ENCODE measurements around the gene KIF17.

Gene KIF17

GRCh38 chr1:20625176-20626097 lies 92.4 kb downstream of the KIF17 start:
- no peaks in the 10 kb centered on the region for H3K27me3 ChIP-seq (ENCODE audit: insufficient read depth, low read length)
- H3K9me3 ChIP-seq (ENCODE audit: low read length), result no peaks in the 10 kb centered on the region
- H3K36me3 ChIP-seq (ENCODE audit: insufficient read depth, low read length), result no peaks in the 10 kb centered on the region
- no peak overlapping the region for H2AFZ ChIP-seq (ENCODE audit: low read depth, low read length)
- H3K4me1 ChIP-seq (ENCODE audit: insufficient read depth, low read length), result peaks cover 11% of the 10 kb centered on the region
- H3K4me3 ChIP-seq (ENCODE audit: low read length), result no peak overlapping the region

- H3K4me1 ChIP-seq (ENCODE audit: insufficient read depth, low read length), result peaks cover 11% of the 10 kb centered on the region
- H3K27me3 ChIP-seq (ENCODE audit: insufficient read depth, low read length), result peaks cover 3% of the 10 kb centered on the region
These were observed 93.1 kb downstream of the KIF17 start for GRCh38 chr1:20624709-20625108.

DNA sequence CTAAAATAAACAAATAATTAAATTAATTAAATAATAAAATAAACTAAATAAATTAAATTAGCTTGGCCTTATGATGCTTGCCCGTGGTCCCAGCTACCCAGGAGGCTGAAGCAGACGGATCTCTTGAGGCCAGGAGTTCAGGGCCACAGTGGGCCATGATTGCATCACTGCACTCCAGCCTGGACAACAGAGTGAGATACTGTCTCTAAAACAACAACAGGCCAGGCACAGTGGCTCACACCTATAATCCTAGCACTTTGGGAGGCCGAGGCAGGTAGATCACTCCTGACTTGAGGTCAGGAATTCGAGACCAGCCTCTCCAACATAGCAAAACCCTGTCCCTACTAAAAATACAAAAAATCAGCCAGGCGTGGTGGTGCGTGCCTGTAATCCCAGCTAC lies 96.8 kb downstream of the KIF17 start:
- H3K4me1 ChIP-seq (ENCODE audit: insufficient read depth, low read length), result no peaks in the 10 kb centered on the region
- H2AFZ ChIP-seq (ENCODE audit: low read depth, low read length), result no peak overlapping the region
- H3K36me3 ChIP-seq (ENCODE audit: insufficient read depth, low read length), result no peaks in the 10 kb centered on the region
- H3K4me3 ChIP-seq (ENCODE audit: low read length), result no peak overlapping the region
- peaks cover 13% of the 10 kb centered on the region for H3K27me3 ChIP-seq (ENCODE audit: insufficient read depth, low read length)
- H3K9me3 ChIP-seq (ENCODE audit: low read length), result no peaks in the 10 kb centered on the region

More at GRCh38 chr1:20624709-20625108, 93.1 kb downstream of the KIF17 start:
- no peak overlapping the region for H3K4me3 ChIP-seq (ENCODE audit: low read length)
- no peaks in the 10 kb centered on the region for H3K36me3 ChIP-seq (ENCODE audit: insufficient read depth, low read length)
- H3K9me3 ChIP-seq (ENCODE audit: low read length), result no peaks in the 10 kb centered on the region
- H2AFZ ChIP-seq (ENCODE audit: low read depth, low read length), result no peak overlapping the region

- Histone ChIP-seq H2AFZ (ENCODE audit: low read depth, low read length) (no peak overlapping the region), H3K36me3 (ENCODE audit: insufficient read depth, low read length) (no peaks in the 10 kb centered on the region), H3K4me3 (ENCODE audit: low read length) (no peak overlapping the region), H3K27me3 (ENCODE audit: insufficient read depth, low read length) (peaks cover 13% of the 10 kb centered on the region), H3K9me3 (ENCODE audit: low read length) (no peaks in the 10 kb centered on the region), H3K4me1 (ENCODE audit: insufficient read depth, low read length) (no peaks in the 10 kb centered on the region)
These were observed 97.8 kb downstream of the KIF17 start for GRCh38 chr1:20619999-20620398.

- no peaks in the 10 kb centered on the region for H3K9me3 ChIP-seq (ENCODE audit: low read length)
- no peaks in the 10 kb centered on the region for H3K4me1 ChIP-seq (ENCODE audit: insufficient read depth, low read length)
- no peaks in the 10 kb centered on the region for H3K36me3 ChIP-seq (ENCODE audit: insufficient read depth, low read length)
- no peak overlapping the region for H3K4me3 ChIP-seq (ENCODE audit: low read length)
- H2AFZ ChIP-seq (ENCODE audit: low read depth, low read length), result no peak overlapping the region
- peaks cover 16% of the 10 kb centered on the region for H3K27me3 ChIP-seq (ENCODE audit: insufficient read depth, low read length)
These were observed 99.3 kb downstream of the KIF17 start for GRCh38 chr1:20618550-20618949.

DNA sequence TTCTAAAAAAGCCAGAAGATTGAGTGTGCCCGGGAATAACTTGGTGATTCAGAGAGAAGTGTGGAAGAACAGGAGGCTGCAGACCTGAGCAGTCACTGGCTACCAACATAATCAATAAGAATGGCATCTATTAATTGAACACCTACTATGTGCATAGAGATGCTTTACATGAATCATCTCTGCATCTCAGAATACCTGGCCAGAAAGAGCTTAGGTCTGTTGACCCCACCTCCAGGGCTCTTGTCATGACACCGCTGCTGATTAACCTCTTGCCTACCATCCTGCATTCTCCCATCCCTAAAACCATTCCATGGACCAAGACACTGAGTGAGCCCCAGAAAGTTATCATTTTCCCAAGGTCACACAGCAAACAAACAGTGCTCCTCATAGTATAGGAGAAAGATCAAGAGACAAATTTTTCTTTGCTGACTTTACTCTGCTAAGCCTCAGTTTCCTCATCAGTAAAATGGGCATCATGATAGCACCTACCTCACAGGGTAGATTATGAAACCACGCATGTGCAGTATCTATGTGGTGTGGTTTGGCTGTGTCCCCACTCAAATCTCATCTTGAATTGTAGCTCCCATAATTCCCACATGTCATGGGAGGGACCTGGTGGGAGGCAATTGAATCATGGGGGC lies 100.8 kb downstream of the KIF17 start:
- Histone ChIP-seq H2AFZ (ENCODE audit: low read depth, low read length) (no peak overlapping the region), H3K27me3 (ENCODE audit: insufficient read depth, low read length) (peaks cover 16% of the 10 kb centered on the region), H3K9me3 (ENCODE audit: low read length) (no peaks in the 10 kb centered on the region), H3K36me3 (ENCODE audit: insufficient read depth, low read length) (no peaks in the 10 kb centered on the region), H3K4me1 (ENCODE audit: insufficient read depth, low read length) (no peaks in the 10 kb centered on the region), H3K4me3 (ENCODE audit: low read length) (no peak overlapping the region)

DNA sequence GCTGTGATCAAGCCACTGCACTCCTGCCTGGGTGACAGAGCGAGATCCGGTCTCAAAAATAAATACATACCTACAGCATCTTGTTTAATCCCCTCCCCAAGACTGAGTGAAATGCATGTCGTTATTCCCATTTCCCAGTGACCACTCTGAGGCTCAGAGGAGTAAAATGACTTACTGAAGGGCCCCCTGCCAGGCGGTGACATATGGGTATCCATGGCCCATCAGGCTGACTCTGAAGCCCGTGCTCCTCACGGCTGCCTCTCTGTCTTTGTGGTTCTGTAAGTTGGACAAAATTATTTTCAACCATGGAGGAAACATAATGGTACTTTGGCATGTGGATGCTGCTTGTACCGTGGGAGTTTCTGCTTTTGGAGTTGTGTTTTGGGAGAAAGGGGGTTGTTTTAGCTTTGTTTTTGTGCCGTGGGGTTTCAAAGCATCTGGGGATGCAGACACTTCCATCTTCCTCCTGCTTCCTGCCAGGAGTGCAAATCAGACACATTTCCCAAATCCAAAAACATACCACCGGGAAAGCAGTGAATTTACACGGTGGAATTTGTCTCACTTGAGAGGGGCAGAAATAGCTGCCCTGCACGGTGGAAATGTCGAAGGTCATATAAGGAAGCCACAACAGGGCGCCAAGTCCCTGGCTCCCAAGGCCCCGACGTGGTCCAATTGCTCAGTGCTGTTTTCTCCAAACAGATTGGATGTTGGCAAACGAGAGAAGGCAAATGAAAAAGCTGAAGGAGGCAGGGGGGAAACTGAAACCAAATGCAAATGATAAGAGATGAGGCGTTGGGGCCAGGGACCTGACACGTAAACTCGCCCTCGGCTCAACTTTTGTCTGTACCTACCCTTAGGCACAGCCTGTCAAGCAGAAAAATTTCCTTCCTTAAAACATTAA lies 101.6 kb downstream of the KIF17 start:
- no peak overlapping the region for H3K4me3 ChIP-seq (ENCODE audit: low read length)
- no peaks in the 10 kb centered on the region for H3K4me1 ChIP-seq (ENCODE audit: insufficient read depth, low read length)
- no peaks in the 10 kb centered on the region for H3K36me3 ChIP-seq (ENCODE audit: insufficient read depth, low read length)
- H3K9me3 ChIP-seq (ENCODE audit: low read length), result no peaks in the 10 kb centered on the region
- H2AFZ ChIP-seq (ENCODE audit: low read depth, low read length), result no peak overlapping the region
- peaks cover 16% of the 10 kb centered on the region for H3K27me3 ChIP-seq (ENCODE audit: insufficient read depth, low read length)

DNA sequence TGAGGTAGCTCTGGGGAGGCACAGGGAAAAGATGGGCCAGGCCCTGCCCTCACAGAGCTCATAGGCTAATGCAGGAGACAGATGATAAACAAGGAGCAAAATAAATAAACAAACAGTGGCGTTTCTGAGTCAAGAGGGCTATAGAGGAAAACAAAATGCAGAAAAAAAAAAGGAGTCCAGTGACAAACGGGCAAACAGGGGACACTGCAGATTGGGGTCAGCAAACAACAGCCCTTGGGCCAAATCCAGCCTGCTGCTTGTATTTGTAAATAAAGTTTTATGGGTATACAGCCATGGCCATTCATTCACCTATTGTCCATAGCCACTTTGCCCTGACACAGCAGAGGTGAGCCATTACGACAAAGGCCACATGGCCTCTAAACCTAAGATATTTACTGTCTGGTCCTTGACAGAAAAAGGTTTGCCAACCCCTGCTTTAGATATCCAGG lies 103.7 kb downstream of the KIF17 start:
- H3K36me3 ChIP-seq (ENCODE audit: insufficient read depth, low read length), result no peaks in the 10 kb centered on the region
- H2AFZ ChIP-seq (ENCODE audit: low read depth, low read length), result no peak overlapping the region
- no peak overlapping the region for H3K4me3 ChIP-seq (ENCODE audit: low read length)
- H3K4me1 ChIP-seq (ENCODE audit: insufficient read depth, low read length), result peaks cover 3% of the 10 kb centered on the region
- peaks cover 17% of the 10 kb centered on the region for H3K27me3 ChIP-seq (ENCODE audit: insufficient read depth, low read length)
- no peaks in the 10 kb centered on the region for H3K9me3 ChIP-seq (ENCODE audit: low read length)

All from neuron (in vitro differentiated cells).